ENCODE measurements around the gene PRTG. TPM values are rescaled to one million over a fixed set of nuclear protein-coding genes. Genes with fewer than 3 reads are reported as not detected.

The PRTG gene
- total and polyA plus RNA-seq, 4 donors: 0.05 to 2.4 (median 0.25) TPM

DNA sequence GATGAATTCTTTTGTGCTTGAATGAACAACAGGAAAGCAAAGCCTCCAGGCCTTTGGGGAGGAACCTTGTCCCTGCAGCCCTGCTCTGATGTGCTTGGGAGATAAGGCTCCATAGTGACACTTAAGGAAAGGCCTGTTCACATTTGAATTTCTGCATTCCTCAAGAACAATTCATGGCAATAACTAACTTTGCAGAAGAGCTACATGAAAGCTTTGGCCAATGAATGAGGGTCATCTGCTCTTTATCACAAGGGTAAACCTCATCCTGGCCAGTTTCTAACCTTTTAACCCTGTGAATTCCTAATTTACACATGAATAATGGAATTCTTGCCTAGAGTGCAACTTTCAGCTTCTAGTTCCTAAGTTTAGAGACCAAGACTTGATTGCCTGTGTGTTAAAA, 5.6 kb downstream of the PRTG start:
- Histone ChIP-seq H3K36me3 (ENCODE audit: control insufficient read depth in 4 of 4, insufficient read depth in 3 of 4, low read depth in 1 of 4, low read length in 3 of 4) (no peaks in the 10 kb centered on the region), H3K4me1 (ENCODE audit: control insufficient read depth in 4 of 4, insufficient read depth in 4 of 4, low read length in 3 of 4) (peaks cover 4 to 11% (median 7%) of the 10 kb centered on the region in 4 donors), H3K4me3 (ENCODE audit: low read depth in 1 of 3, low read length in 3 of 3) (no peak overlapping the region), H3K9me3 (ENCODE audit: control insufficient read depth in 4 of 4, low read length in 3 of 4) (no peaks in the 10 kb centered on the region), H3K27ac (ENCODE audit: low read depth in 1 of 2, low read length in 2 of 2) (no peak overlapping the region), H3K9ac (ENCODE audit: low read depth in 1 of 2, low read length in 2 of 2) (no peak overlapping the region), H3K27me3 (ENCODE audit: control insufficient read depth in 4 of 4, insufficient read depth in 4 of 4, low read length in 3 of 4) (peaks cover 0 to 17% (median 6%) of the 10 kb centered on the region in 4 donors)
- TF ChIP-seq, protein P1, sequence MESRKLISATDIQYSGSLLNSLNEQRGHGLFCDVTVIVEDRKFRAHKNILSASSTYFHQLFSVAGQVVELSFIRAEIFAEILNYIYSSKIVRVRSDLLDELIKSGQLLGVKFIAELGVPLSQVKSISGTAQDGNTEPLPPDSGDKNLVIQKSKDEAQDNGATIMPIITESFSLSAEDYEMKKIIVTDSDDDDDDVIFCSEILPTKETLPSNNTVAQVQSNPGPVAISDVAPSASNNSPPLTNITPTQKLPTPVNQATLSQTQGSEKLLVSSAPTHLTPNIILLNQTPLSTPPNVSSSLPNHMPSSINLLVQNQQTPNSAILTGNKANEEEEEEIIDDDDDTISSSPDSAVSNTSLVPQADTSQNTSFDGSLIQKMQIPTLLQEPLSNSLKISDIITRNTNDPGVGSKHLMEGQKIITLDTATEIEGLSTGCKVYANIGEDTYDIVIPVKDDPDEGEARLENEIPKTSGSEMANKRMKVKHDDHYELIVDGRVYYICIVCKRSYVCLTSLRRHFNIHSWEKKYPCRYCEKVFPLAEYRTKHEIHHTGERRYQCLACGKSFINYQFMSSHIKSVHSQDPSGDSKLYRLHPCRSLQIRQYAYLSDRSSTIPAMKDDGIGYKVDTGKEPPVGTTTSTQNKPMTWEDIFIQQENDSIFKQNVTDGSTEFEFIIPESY (IDR thresholded peaks at IDR 0.05): no peak
- TF ChIP-seq FOXA2 (IDR thresholded peaks at IDR 0.05) (no peak), TAF1 (conservative IDR thresholded peaks at IDR 0.05) (no peak)
- no peak for DNase-seq (ENCODE audit: low spot score)

- Histone ChIP-seq H3K27me3 (ENCODE audit: control insufficient read depth in 4 of 4, insufficient read depth in 4 of 4, low read length in 3 of 4) (peaks cover 0 to 16% (median 4%) of the 10 kb centered on the region in 4 donors), H3K4me3 (ENCODE audit: low read depth in 1 of 3, low read length in 3 of 3) (no peak overlapping the region), H3K36me3 (ENCODE audit: control insufficient read depth in 4 of 4, insufficient read depth in 3 of 4, low read depth in 1 of 4, low read length in 3 of 4) (no peaks in the 10 kb centered on the region), H3K9me3 (ENCODE audit: control insufficient read depth in 4 of 4, low read length in 3 of 4) (no peaks in the 10 kb centered on the region), H3K27ac (ENCODE audit: low read depth in 1 of 2, low read length in 2 of 2) (no peak overlapping the region), H3K4me1 (ENCODE audit: control insufficient read depth in 4 of 4, insufficient read depth in 4 of 4, low read length in 3 of 4) (peaks cover 0 to 5% (median 1%) of the 10 kb centered on the region in 4 donors), H3K9ac (ENCODE audit: low read depth in 1 of 2, low read length in 2 of 2) (no peak overlapping the region)
- no peak for DNase-seq (ENCODE audit: low spot score)
- WGBS: 72% methylated on average over 3 of the region's 3 CpGs
- TF ChIP-seq, protein P2, sequence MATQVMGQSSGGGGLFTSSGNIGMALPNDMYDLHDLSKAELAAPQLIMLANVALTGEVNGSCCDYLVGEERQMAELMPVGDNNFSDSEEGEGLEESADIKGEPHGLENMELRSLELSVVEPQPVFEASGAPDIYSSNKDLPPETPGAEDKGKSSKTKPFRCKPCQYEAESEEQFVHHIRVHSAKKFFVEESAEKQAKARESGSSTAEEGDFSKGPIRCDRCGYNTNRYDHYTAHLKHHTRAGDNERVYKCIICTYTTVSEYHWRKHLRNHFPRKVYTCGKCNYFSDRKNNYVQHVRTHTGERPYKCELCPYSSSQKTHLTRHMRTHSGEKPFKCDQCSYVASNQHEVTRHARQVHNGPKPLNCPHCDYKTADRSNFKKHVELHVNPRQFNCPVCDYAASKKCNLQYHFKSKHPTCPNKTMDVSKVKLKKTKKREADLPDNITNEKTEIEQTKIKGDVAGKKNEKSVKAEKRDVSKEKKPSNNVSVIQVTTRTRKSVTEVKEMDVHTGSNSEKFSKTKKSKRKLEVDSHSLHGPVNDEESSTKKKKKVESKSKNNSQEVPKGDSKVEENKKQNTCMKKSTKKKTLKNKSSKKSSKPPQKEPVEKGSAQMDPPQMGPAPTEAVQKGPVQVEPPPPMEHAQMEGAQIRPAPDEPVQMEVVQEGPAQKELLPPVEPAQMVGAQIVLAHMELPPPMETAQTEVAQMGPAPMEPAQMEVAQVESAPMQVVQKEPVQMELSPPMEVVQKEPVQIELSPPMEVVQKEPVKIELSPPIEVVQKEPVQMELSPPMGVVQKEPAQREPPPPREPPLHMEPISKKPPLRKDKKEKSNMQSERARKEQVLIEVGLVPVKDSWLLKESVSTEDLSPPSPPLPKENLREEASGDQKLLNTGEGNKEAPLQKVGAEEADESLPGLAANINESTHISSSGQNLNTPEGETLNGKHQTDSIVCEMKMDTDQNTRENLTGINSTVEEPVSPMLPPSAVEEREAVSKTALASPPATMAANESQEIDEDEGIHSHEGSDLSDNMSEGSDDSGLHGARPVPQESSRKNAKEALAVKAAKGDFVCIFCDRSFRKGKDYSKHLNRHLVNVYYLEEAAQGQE (IDR thresholded peaks at IDR 0.05): no peak
- TF ChIP-seq FOXA2 (IDR thresholded peaks at IDR 0.05): no peak
- no peak for TF ChIP-seq ATF3 (IDR thresholded peaks at IDR 0.05)
- TF ChIP-seq NR2F2 (IDR thresholded peaks at IDR 0.05): no peak
Measured at GRCh38 chr15:55736756-55737155, 6.2 kb downstream of the PRTG start.

GRCh38 chr15:55734641-55735040, 8.3 kb downstream of the PRTG start:
- H3K36me3 ChIP-seq (ENCODE audit: control insufficient read depth in 4 of 4, insufficient read depth in 3 of 4, low read depth in 1 of 4, low read length in 3 of 4): no peaks in the 10 kb centered on the region
- H3K27me3 ChIP-seq (ENCODE audit: control insufficient read depth in 4 of 4, insufficient read depth in 4 of 4, low read length in 3 of 4): peaks cover 0 to 4% (median 0%) of the 10 kb centered on the region in 4 donors
- no peak overlapping the region for H3K27ac ChIP-seq (ENCODE audit: low read depth in 1 of 2, low read length in 2 of 2)
- no peaks in the 10 kb centered on the region for H3K9me3 ChIP-seq (ENCODE audit: control insufficient read depth in 4 of 4, low read length in 3 of 4)
- H3K4me1 ChIP-seq (ENCODE audit: control insufficient read depth in 4 of 4, insufficient read depth in 4 of 4, low read length in 3 of 4): no peaks in the 10 kb centered on the region
- no peak overlapping the region for H3K4me3 ChIP-seq (ENCODE audit: low read depth in 1 of 3, low read length in 3 of 3)
- WGBS: 64% methylated on average over 2 of the region's 2 CpGs
- H3K9ac ChIP-seq (ENCODE audit: low read depth in 1 of 2, low read length in 2 of 2): no peak overlapping the region
- no peak for DNase-seq (ENCODE audit: low spot score)
- TF ChIP-seq RXRA (IDR thresholded peaks at IDR 0.05) (no peak), JUND (IDR thresholded peaks at IDR 0.05) (no peak), NR2F2 (IDR thresholded peaks at IDR 0.05) (no peak), MAX (IDR thresholded peaks at IDR 0.05) (no peak), HNF4G (IDR thresholded peaks at IDR 0.05) (no peak), SP1 (IDR thresholded peaks at IDR 0.05) (no peak), GABPA (IDR thresholded peaks at IDR 0.05 in 1 of 2, conservative IDR thresholded peaks at IDR 0.05 in 1 of 2) (no peak), YY1 (IDR thresholded peaks at IDR 0.05) (no peak), CTCF (IDR thresholded peaks at IDR 0.05; ENCODE audit: low read depth, low read length, missing input control) (no peak)
- TF ChIP-seq, protein P2 (IDR thresholded peaks at IDR 0.05): no peak
- TF ChIP-seq, protein P1 (IDR thresholded peaks at IDR 0.05): no peak
